ENCODE data around the gene NCOA6.
"Not testable (repeated sequence)": the region's sequence is repeated elsewhere in the genome, so short reads cannot be mapped to it uniquely, and the experiment has no call there.

The NCOA6 gene

GRCh38 chr20:34824806-34825529, 483 bp downstream of the NCOA6 start:
- DNase-seq, result peak; percentile 74 to 89

- DNase-seq, result peak; percentile 85 to 92
Observed at GRCh38 chr20:34824452-34824805, 1.0 kb downstream of the NCOA6 start.

- DNase-seq, result no peak
Observed at GRCh38 chr20:34824026-34824425, 1.4 kb downstream of the NCOA6 start.

GRCh38 chr20:34820805-34821578, 4.5 kb downstream of the NCOA6 start:
- DNase-seq, result no peak

GRCh38 chr20:34817801-34818200, 7.7 kb downstream of the NCOA6 start:
- DNase-seq, result no peak

- DNase-seq, result no peak
Observed at GRCh38 chr20:34817072-34817471, 8.4 kb downstream of the NCOA6 start.

GRCh38 chr20:34815636-34816035, 9.8 kb downstream of the NCOA6 start:
- no peak for DNase-seq

- DNase-seq, result no peak
Observed at GRCh38 chr20:34808583-34808982, 16.9 kb downstream of the NCOA6 start.

GRCh38 chr20:34807944-34808465, 17.4 kb downstream of the NCOA6 start:
- DNase-seq, result not testable (repeated sequence)

- DNase-seq, result no peak
Observed at GRCh38 chr20:34806255-34806654, 19.2 kb downstream of the NCOA6 start.

GRCh38 chr20:34798871-34799270, 26.6 kb downstream of the NCOA6 start:
- no peak for DNase-seq

GRCh38 chr20:34798328-34798727, 27.1 kb downstream of the NCOA6 start:
- DNase-seq, result no peak

- no peak for DNase-seq
Observed at GRCh38 chr20:34797012-34797995, 28.1 kb downstream of the NCOA6 start.

GRCh38 chr20:34794006-34794585, 31.4 kb downstream of the NCOA6 start:
- no peak for DNase-seq

- DNase-seq, result no peak
Observed at GRCh38 chr20:34792687-34793363, 32.6 kb downstream of the NCOA6 start.

- no peak for DNase-seq
Observed at GRCh38 chr20:34791289-34792020, 34.0 kb downstream of the NCOA6 start.

GRCh38 chr20:34781220-34781619, 44.2 kb downstream of the NCOA6 start:
- no peak for DNase-seq

GRCh38 chr20:34780291-34780690, 45.2 kb downstream of the NCOA6 start:
- DNase-seq, result not testable (repeated sequence)

GRCh38 chr20:34776177-34776576, 49.3 kb downstream of the NCOA6 start:
- DNase-seq, result no peak

GRCh38 chr20:34774886-34775285, 50.6 kb downstream of the NCOA6 start:
- no peak for DNase-seq

GRCh38 chr20:34774449-34774848, 51.0 kb downstream of the NCOA6 start:
- DNase-seq, result no peak

Data from NCI-H526 (cell line).